B cell (primary cell): ENCODE results near the gene NPAS3. TPM values are rescaled to one million over a fixed set of nuclear protein-coding genes. Genes with fewer than 3 reads are reported as not detected.

Experiments used
- ATAC-seq: fragments of 200-7000 bp; cut with Tn5 transposase; one replicate; pipeline ENCODE4 v1.10.0; 2021; ENCODE audit warnings: low read depth, mild to moderate bottlenecking, moderate number of reproducible peaks, moderate library complexity
- CTCF ChIA-PET: fragments of 350-600 bp; sonication (Branson Sonifier 250); formaldehyde crosslinking; loops from one replicate; lab custom pipeline; 2021; ENCODE audit warnings: antibody characterized with exemption, inconsistent platforms; lab: Charles Lee
- POLR2A ChIA-PET: fragments of 350-600 bp; sonication (Branson Sonifier 250); formaldehyde crosslinking; loops from one replicate; lab custom pipeline; 2021; ENCODE audit warnings: antibody characterized with exemption; lab: Charles Lee
- DNase-seq: peaks from one replicate; pipeline ENCODE4 v3.0.0; 2013
- H2AFZ ChIP-seq: 2 replicates; pipeline ENCODE4 v1.6.1; 2012; ENCODE audit warnings: mild to moderate bottlenecking, low read depth, low read length; ENCODE audit not compliant: insufficient read depth, poor library complexity, severe bottlenecking
- H3K27ac ChIP-seq, 2 donors: 1 replicate in 1 of 2; 2 replicates in 1 of 2; pipeline ENCODE4 v1.5.1; 2012 to 2013; ENCODE audit warnings: low read length in 2 of 2, mild to moderate bottlenecking in 2 of 2, moderate library complexity in 1 of 2
- H3K27me3 ChIP-seq, 4 experiments: fragments of 200-600 bp in 1 of 4; sonication (generic) in 1 of 4; replicated peaks in 1 of 4; 1 replicate in 2 of 4; 2 replicates in 2 of 4; pipeline versions ENCODE4 v1.6.1 to v1.7.0; 2013 to 2016; ENCODE audit warnings: low read length in 3 of 4, mild to moderate bottlenecking in 2 of 4, mixed read lengths in 1 of 4, moderate library complexity in 1 of 4; ENCODE audit not compliant: insufficient read depth in 4 of 4, control insufficient read depth in 3 of 4; ENCODE audit errors: control extremely low read depth in 1 of 4
- H3K36me3 ChIP-seq, 2 experiments: replicated peaks in 1 of 2; 1 replicate in 1 of 2; 2 replicates in 1 of 2; pipeline versions ENCODE4 v1.6.1 to v1.7.1; 2013; ENCODE audit warnings: low read length in 1 of 2; ENCODE audit not compliant: insufficient read depth in 2 of 2, control insufficient read depth in 1 of 2; ENCODE audit errors: control extremely low read depth in 1 of 2, extremely low read depth in 1 of 2
- H3K4me1 ChIP-seq, 2 donors: fragments of 200-600 bp in 1 of 2; sonication (generic) in 1 of 2; 1 replicate in 1 of 2; 2 replicates in 1 of 2; pipeline versions ENCODE4 v1.5.1 to v1.6.1; 2013 to 2017; ENCODE audit warnings: low read length in 2 of 2; ENCODE audit not compliant: control insufficient read depth in 2 of 2, insufficient read depth in 2 of 2
- H3K4me2 ChIP-seq: replicated peaks from 2 replicates; pipeline ENCODE3; 2012; ENCODE audit warnings: mild to moderate bottlenecking, low read depth, low read length; ENCODE audit not compliant: poor library complexity, severe bottlenecking
- H3K4me3 ChIP-seq, 5 experiments: fragments of 200-600 bp in 1 of 5; sonication (generic) in 1 of 5; 1 replicate in 3 of 5; 2 replicates in 2 of 5; pipeline versions ENCODE4 v1.5.1 to v1.7.0; 2011 to 2016; ENCODE audit warnings: low read length in 4 of 5, mild to moderate bottlenecking in 4 of 5, low read depth in 2 of 5, control low read depth in 1 of 5, moderate library complexity in 1 of 5; ENCODE audit not compliant: insufficient read depth in 1 of 5; ENCODE audit errors: control extremely low read depth in 1 of 5, extremely low read depth in 1 of 5
- H3K79me2 ChIP-seq: fragments of 200-600 bp; sonication (generic); one replicate; pipeline ENCODE4 v1.6.0; 2016; ENCODE audit warnings: low read length; ENCODE audit not compliant: control insufficient read depth, insufficient read depth
- H3K9ac ChIP-seq: fragments of 200-600 bp; sonication (generic); 2 replicates; pipeline ENCODE4 v1.6.1; 2017; ENCODE audit warnings: mild to moderate bottlenecking, low read length, moderate library complexity
- H3K9me3 ChIP-seq, 3 donors: one replicate each; pipeline versions ENCODE4 v1.6.1 to v1.7.1; 2013; ENCODE audit warnings: low read length in 2 of 3; ENCODE audit not compliant: control insufficient read depth in 2 of 3, insufficient read depth in 1 of 3; ENCODE audit errors: control extremely low read depth in 1 of 3
- H4K20me1 ChIP-seq: 2 replicates; pipeline ENCODE4 v1.6.0; 2012; ENCODE audit warnings: mild to moderate bottlenecking, low read length; ENCODE audit not compliant: insufficient read depth, control insufficient read depth, poor library complexity, severe bottlenecking
- H3K27ac Mint-ChIP-seq: one replicate; pipeline ENCODE4 v1.8.0; 2021; ENCODE audit warnings: mixed read lengths
- H3K27me3 Mint-ChIP-seq: one replicate; pipeline ENCODE4 v1.8.0; 2021; ENCODE audit warnings: mixed read lengths
- H3K4me1 Mint-ChIP-seq: one replicate; pipeline ENCODE4 v1.8.0; 2021; ENCODE audit warnings: mixed read lengths
- H3K4me3 Mint-ChIP-seq: one replicate; pipeline ENCODE4 v1.8.0; 2021; ENCODE audit warnings: mixed read lengths
- H3K9me3 Mint-ChIP-seq: one replicate; pipeline ENCODE4 v1.8.0; 2022; ENCODE audit warnings: mixed read lengths; ENCODE audit not compliant: insufficient read depth
- CTCF ChIP-seq: fragments of 200-600 bp; IDR thresholded peaks from one replicate; pipeline ENCODE4 v1.8.0; 2022; ENCODE audit warnings: antibody characterized with exemption, mild to moderate bottlenecking
- EZH2 ChIP-seq: IDR thresholded peaks from 2 replicates; pipeline ENCODE4 v1.6.1; 2012; ENCODE audit warnings: borderline replicate concordance, low read depth, mild to moderate bottlenecking, moderate library complexity, low read length; ENCODE audit not compliant: insufficient read depth, poor library complexity, severe bottlenecking
- WGBS: methylation state at CpG from one replicate; pipeline ENCODE4 v1.1.5; 2013; ENCODE audit warnings: missing lambda C conversion rate; ENCODE audit not compliant: insufficient coverage; 5-methylcytosine and 5-hydroxymethylcytosine counted together
- intact Hi-C: fragments of 100-400 bp; cut with micrococcal nuclease; formaldehyde crosslinking; loops from one replicate; pipeline ENCODE4 v1.10.0; 2022
- polyA plus RNA-seq: library from polyadenylated mRNA; depleted of rRNA; stranded (reverse); fragments of >200 nt; gene quantifications from 2 replicates; pipeline ENCODE4 v1.2.3, GENCODE V29; 2012
- total RNA-seq, 2 donors: library from RNA; stranded (reverse); fragments of 120-200 nt in 1 of 2; gene quantifications; 1 replicate in 1 of 2; 2 replicates in 1 of 2; pipeline versions ENCODE4 v1.2.3 to v1.2.4, GENCODE V29; 2013 to 2022

NPAS3 gene
- total and polyA plus RNA-seq, 2 donors (not counting 1 experiment from before 2014, with no cell fraction given): not detected

- CTCF ChIA-PET: interaction anchor here (1.5 kb wide), 1 partner anchor 9 kb away, joined by 3 read pairs; no protein-coding TSS in a partner anchor
These were observed 903.6 kb downstream of the NPAS3 start for GRCh38 chr14:33842299-33842698.

GRCh38 chr14:33844118-33844517 lies 905.4 kb downstream of the NPAS3 start:
- Mint-ChIP-seq H3K4me1 (no peaks in the 10 kb centered on the region), H3K4me3 (no peak overlapping the region), H3K27me3 (peaks cover 8% of the 10 kb centered on the region), H3K9me3 (no peaks in the 10 kb centered on the region), H3K27ac (no peak overlapping the region)
- no peaks in the 10 kb centered on the region for H3K9me3 ChIP-seq
- no peaks in the 10 kb centered on the region for H3K4me1 ChIP-seq
- no peak overlapping the region for H3K4me3 ChIP-seq
- no peak overlapping the region for H2AFZ ChIP-seq
- POLR2A ChIA-PET: no interaction called here
- H3K9ac ChIP-seq: no peak overlapping the region
- WGBS: no CpG with 5 or more reads among the region's 3 CpGs
- no peaks in the 10 kb centered on the region for H3K36me3 ChIP-seq
- ATAC-seq (no peak), DNase-seq (no peak)
- no peak overlapping the region for H3K27ac ChIP-seq
- CTCF ChIA-PET: interaction anchor here (1.2 kb wide), 1 partner anchor 255 kb away, joined by 3 read pairs; no protein-coding TSS in a partner anchor
- no peak overlapping the region for H3K4me2 ChIP-seq
- no peaks in the 10 kb centered on the region for H3K79me2 ChIP-seq
- no peaks in the 10 kb centered on the region for H3K27me3 ChIP-seq
- no peaks in the 10 kb centered on the region for H4K20me1 ChIP-seq
- intact Hi-C loops: no loop called here
- TF ChIP-seq EZH2: no peak
- no peak for TF ChIP-seq CTCF

More at GRCh38 chr14:33842299-33842698, 903.6 kb downstream of the NPAS3 start:
- Mint-ChIP-seq H3K4me1 (no peaks in the 10 kb centered on the region), H3K9me3 (no peaks in the 10 kb centered on the region), H3K27ac (no peak overlapping the region), H3K4me3 (no peak overlapping the region), H3K27me3 (peaks cover 8% of the 10 kb centered on the region)
- no peak for DNase-seq
- no CpG with 5 or more reads among the region's 1 CpG for WGBS
- TF ChIP-seq EZH2: no peak
- no peak for TF ChIP-seq CTCF
- POLR2A ChIA-PET: no interaction called here
- H3K9ac ChIP-seq: no peak overlapping the region
- H3K4me2 ChIP-seq: no peak overlapping the region
- H3K9me3 ChIP-seq: no peaks in the 10 kb centered on the region
- H3K27ac ChIP-seq: no peak overlapping the region
- H3K79me2 ChIP-seq: no peaks in the 10 kb centered on the region
- H3K36me3 ChIP-seq: no peaks in the 10 kb centered on the region
- intact Hi-C loops: no loop called here
- H2AFZ ChIP-seq: no peak overlapping the region
- no peak overlapping the region for H3K4me3 ChIP-seq
- H3K27me3 ChIP-seq: no peaks in the 10 kb centered on the region
- ATAC-seq: no peak
- H3K4me1 ChIP-seq: no peaks in the 10 kb centered on the region
- H4K20me1 ChIP-seq: no peaks in the 10 kb centered on the region
